SJCRH30 (cell line): ENCODE measurements around the gene TPSG1. TPM values are rescaled to one million over a fixed set of nuclear protein-coding genes. Genes with fewer than 3 reads are reported as not detected.

Source experiments
- DNase-seq, 2 experiments: peaks; one replicate each; pipeline ENCODE4 v3.0.0-alpha.2; 2015 to 2020
- H3K27ac ChIP-seq: fragments of 250-450 bp; sonication (Bioruptor Pico); 2 replicates; pipeline ENCODE4 v1.5.1; 2020; ENCODE audit warnings: mild to moderate bottlenecking, moderate library complexity
- H3K27me3 ChIP-seq: fragments of 250-450 bp; sonication (Bioruptor Pico); 2 replicates; pipeline ENCODE4 v1.5.1; 2020; ENCODE audit warnings: mild to moderate bottlenecking, moderate library complexity
- H3K36me3 ChIP-seq: fragments of 250-450 bp; sonication (Bioruptor Pico); 2 replicates; pipeline ENCODE4 v1.5.1; 2020; ENCODE audit warnings: mild to moderate bottlenecking, moderate library complexity
- H3K4me1 ChIP-seq: fragments of 250-450 bp; sonication (Bioruptor Pico); 2 replicates; pipeline ENCODE4 v1.5.1; 2020; ENCODE audit warnings: mild to moderate bottlenecking, moderate library complexity
- H3K4me3 ChIP-seq: fragments of 250-450 bp; sonication (Bioruptor Pico); 2 replicates; pipeline ENCODE4 v1.5.1; 2020; ENCODE audit warnings: mild to moderate bottlenecking, moderate library complexity
- H3K9me3 ChIP-seq: fragments of 250-450 bp; sonication (Bioruptor Pico); replicated peaks from 2 replicates; pipeline ENCODE4 v1.5.1; 2020; ENCODE audit warnings: mild to moderate bottlenecking, moderate library complexity
- total RNA-seq: library from RNA; depleted of rRNA; stranded (reverse); fragments of >200 nt; shearing (Covaris generic); gene quantifications from 2 replicates; pipeline ENCODE4 v1.2.3, GENCODE V29; 2014; rRNA removed

The TPSG1 gene
- total RNA-seq, 1 experiment from 2014 or later = not detected

DNA sequence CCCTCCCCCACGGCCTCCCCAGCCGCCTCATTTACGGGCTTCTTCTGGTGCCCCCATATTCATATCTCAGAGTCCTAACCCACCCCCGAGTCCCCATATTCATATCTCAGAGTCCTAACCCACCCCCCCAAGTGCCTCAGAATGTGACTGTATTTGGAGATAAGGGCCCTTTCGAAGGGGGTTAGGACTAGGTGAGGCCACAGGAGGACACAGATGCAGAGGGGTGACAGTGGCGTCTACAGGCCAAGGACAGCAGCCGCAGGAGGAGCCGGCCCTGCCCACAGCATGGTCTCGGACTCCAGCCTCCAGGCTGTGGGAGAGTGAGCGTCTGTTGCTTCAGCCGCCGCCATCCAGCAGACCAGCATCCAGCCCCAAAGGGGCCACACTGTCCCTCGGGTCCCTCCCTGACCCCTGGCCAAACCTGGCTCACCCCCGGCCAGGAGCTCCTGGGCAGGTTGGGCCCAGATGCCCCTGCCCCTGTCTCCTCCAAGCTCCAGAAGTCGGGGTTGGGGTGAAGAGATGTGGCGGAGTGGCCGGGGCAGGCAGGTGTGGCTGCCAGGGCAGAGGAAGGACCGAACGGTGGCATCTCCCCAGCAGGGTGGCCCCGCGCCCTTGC lies 46.7 kb downstream of the TPSG1 start:
- Histone ChIP-seq H3K27ac (no peak overlapping the region), H3K9me3 (no peaks in the 10 kb centered on the region), H3K4me1 (peaks cover 35% of the 10 kb centered on the region), H3K27me3 (no peaks in the 10 kb centered on the region), H3K36me3 (no peaks in the 10 kb centered on the region), H3K4me3 (no peak overlapping the region)
- DNase-seq = no peak

DNA sequence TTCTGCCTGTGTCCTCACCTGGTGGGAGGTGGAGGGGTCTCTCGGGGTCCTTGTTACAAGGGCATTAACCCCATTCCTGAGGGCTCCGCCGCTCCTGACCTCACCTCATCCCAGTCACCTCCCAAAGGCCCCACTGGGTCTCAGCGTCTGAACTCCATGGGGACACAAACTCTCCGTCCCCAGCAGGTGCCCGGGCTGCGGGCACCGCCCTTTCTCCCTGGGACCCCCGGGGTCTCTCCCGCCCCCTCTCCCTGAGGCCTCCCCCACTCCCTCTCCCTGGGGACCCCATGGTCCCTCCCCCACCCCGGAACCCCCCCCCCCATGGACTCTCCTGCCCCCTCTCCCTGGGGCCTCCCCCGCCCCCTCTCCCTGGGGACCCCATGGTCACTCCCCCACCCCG lies 47.3 kb downstream of the TPSG1 start:
- no peak for DNase-seq
- H3K4me1 ChIP-seq = peaks cover 30% of the 10 kb centered on the region
- H3K27ac ChIP-seq = no peak overlapping the region
- H3K36me3 ChIP-seq = no peaks in the 10 kb centered on the region
- H3K27me3 ChIP-seq = no peaks in the 10 kb centered on the region
- no peaks in the 10 kb centered on the region for H3K9me3 ChIP-seq
- H3K4me3 ChIP-seq = no peak overlapping the region

DNA sequence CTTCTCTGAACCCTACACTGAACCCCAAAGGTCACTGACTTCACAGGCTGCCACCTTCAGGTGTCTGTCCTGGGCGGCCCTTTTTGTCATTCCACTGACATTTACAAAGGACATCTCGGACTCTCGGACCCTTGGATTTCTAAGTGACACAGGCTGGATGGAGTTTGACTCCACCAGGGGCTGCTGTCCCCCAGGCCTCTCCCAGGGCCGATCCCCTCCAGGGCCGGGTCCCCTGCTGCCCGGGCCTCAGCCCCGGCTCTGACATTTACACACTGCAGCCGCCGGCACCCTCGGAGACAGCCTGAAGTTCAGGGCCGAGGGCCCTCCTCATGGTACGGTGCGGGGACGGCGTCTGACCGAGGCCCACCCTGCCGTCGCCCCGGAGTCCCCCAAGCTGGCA lies 48.0 kb downstream of the TPSG1 start:
- no peaks in the 10 kb centered on the region for H3K9me3 ChIP-seq
- H3K27ac ChIP-seq = no peak overlapping the region
- no peaks in the 10 kb centered on the region for H3K27me3 ChIP-seq
- peaks cover 23% of the 10 kb centered on the region for H3K4me1 ChIP-seq
- H3K4me3 ChIP-seq = no peak overlapping the region
- no peak for DNase-seq
- H3K36me3 ChIP-seq = no peaks in the 10 kb centered on the region

DNA sequence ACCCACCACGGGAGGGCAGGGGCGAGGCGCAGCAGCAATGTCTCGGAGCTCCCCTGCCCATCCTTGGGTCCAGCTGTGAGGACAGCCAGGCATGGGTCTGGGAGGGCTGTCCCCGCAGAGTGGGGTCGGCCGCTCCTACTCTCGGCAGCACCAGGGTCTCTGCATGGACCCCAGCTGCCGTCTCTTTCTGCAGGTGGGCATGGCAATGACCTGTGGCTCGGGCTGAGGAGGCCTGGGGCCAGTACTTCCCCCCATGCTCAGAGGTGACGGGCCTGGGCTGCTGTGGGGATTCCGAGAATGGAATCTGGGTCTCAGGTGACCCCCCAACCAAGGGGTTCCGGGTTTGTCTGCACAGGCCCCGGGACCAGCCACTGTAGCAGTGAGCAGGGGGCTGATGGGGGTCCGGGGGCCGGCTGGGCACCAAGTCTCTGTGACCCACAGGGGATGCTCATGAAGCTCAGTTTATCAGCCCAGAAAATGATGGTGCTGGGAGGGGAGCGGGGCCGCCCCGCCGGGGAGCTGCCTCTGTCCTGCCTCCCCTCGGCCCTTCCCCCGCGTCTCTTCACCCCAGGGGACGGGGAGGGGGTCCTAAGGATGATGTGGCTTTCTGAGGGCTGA lies 48.7 kb downstream of the TPSG1 start:
- H3K4me3 ChIP-seq = no peak overlapping the region
- H3K36me3 ChIP-seq = no peaks in the 10 kb centered on the region
- peaks cover 3% of the 10 kb centered on the region; the same call in 1 of the 2 replicates for H3K27me3 ChIP-seq
- no peaks in the 10 kb centered on the region for H3K9me3 ChIP-seq
- DNase-seq = no peak
- peaks cover 17% of the 10 kb centered on the region for H3K4me1 ChIP-seq
- H3K27ac ChIP-seq = no peak overlapping the region

DNA sequence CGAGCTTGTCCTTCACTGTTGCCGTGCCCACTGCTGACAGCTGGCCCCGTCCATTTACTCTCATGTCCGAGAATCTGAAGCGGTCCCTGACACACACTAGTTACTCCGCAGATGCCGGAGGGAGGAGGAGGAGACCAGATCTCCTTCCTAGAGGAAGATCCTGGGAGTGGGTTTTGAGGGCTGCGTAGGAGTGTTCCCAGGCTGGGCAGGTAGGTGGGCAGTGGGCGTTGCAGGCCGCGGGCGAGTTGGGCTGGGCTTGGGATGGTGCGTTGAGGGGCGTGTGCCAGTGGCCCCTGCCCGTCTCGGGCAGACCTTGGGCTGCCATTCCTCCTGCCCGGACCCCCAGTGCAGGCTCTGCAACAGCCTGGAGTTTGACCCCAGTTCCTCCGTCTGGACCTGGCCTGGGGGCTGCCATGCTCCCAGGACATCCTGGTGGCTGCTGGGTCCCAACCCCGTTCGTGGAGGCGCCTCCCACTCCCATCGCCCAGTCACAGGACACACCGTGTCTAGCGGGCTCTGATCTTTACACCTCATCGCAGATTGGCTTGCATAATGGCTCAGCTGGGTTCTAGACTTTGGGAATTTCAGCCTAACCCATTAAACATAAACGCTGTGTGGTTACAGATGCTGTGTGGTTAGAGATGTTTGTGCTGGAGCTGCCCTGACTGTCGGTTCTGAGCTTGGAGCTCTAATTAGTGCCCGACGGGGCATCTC lies 49.3 kb downstream of the TPSG1 start:
- no peak overlapping the region for H3K4me3 ChIP-seq
- peaks cover 9% of the 10 kb centered on the region; the same call in 1 of the 2 replicates for H3K27me3 ChIP-seq
- no peaks in the 10 kb centered on the region for H3K9me3 ChIP-seq
- H3K4me1 ChIP-seq = peaks cover 10% of the 10 kb centered on the region; the same call in 1 of the 2 replicates
- no peak for DNase-seq
- H3K27ac ChIP-seq = no peak overlapping the region
- H3K36me3 ChIP-seq = no peaks in the 10 kb centered on the region

DNA sequence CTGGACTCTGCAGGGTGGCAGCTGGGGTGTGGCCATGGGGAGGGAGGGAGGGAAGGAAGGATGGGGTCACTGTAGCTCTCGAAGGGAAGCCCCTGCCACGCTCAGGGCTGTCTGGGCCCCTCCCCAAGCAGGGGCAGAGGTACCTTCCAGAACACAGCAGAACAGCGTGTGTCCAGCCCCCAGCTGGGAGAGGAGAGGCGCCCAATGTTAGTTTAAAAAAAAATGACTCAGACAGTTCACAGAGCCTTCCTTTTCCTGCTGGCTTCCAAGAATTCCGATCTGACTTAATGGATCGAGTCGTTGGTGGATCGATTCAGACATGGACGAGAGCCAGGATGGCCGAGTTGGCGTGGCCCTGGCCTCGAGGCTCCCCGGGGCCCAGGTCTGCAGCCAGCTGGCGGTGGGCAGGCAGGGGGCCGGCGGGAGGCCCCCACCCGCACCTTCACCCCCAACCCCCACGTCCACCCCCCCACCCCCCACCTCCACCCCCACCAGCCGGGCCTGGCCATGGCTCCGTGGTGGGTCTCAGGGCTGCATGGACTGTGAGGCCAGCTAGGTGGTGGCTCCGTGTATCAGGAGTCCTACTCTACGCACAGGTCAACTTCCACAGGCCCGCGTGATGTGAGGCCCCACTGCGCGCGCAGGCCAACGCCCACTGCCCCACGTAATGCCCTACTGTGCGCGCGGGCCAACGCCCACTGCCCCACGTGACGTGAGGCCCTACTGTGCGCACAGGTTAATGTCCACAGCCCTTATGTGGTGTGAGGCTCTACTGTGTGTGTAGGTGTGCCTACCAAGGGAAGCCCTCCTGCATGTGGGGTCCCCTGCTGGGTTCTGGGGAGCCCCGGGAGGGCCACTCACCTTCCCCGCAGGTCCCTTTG lies 50.4 kb downstream of the TPSG1 start:
- Histone ChIP-seq H3K4me1 (peaks cover 9% of the 10 kb centered on the region), H3K9me3 (no peaks in the 10 kb centered on the region), H3K4me3 (no peak overlapping the region), H3K27ac (no peak overlapping the region), H3K27me3 (peaks cover 19% of the 10 kb centered on the region), H3K36me3 (no peaks in the 10 kb centered on the region)
- no peak for DNase-seq

DNA sequence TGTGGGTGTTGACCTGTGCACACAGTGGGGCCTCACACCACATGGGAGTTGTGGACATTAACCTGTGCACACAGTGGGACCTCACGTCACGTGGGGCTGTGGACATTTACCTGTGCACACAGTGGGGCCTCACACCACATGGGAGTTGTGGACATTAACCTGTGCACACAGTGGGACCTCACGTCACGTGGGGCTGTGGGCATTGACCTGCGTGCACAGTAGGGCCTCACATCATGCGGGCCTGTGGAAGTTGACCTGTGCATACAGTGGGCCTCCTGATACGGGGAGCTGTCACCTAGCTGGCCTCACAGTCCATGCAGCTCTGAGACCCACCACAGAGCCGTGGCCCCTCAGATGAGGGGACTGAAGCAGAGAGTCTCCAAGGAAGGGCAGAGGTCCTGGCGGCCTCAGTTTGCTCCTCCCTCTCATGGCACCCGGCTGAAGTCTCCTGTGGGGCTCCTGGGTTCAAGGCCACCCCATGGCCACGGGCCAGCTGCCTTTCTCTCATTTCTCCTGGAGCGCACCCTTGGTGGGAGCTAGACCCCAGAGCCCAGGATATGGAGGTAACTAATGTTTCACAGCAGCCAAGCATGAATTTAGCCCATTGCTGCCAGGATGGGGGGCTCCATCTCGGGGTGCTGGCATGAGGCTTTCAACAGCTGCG lies 51.1 kb downstream of the TPSG1 start:
- Histone ChIP-seq H3K27me3 (peaks cover 25% of the 10 kb centered on the region), H3K27ac (no peak overlapping the region)

DNA sequence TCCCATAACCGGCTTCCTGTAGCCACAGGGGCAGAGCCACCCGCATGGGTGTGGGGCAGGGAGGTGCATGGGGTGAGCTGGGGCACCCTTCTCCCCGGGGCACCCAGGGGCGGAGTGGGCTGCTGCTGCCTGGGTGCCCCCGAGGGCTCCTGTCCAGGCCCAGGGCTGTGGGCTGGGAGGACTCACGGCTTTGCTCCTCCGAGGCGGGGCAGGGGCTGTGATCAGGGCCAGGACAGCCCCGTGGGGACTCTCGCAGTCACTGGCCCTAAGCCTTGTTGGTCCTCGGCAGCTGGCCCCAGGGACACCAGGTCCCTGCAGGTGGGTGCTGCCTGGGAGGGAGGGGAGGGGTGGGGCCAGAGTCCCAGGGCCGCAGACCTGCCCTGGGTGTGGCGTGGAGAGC lies 52.4 kb downstream of the TPSG1 start:
- Histone ChIP-seq H3K9me3 (no peaks in the 10 kb centered on the region), H3K4me1 (peaks cover 12% of the 10 kb centered on the region), H3K27ac (no peak overlapping the region), H3K4me3 (no peak overlapping the region), H3K27me3 (peaks cover 25% of the 10 kb centered on the region), H3K36me3 (no peaks in the 10 kb centered on the region)
- DNase-seq = no peak

More for the DNA sequence above, 51.1 kb downstream of the TPSG1 start:
- DNase-seq = no peak
- no peaks in the 10 kb centered on the region for H3K36me3 ChIP-seq
- H3K4me1 ChIP-seq = peaks cover 11% of the 10 kb centered on the region
- no peaks in the 10 kb centered on the region for H3K9me3 ChIP-seq
- no peak overlapping the region for H3K4me3 ChIP-seq

DNA sequence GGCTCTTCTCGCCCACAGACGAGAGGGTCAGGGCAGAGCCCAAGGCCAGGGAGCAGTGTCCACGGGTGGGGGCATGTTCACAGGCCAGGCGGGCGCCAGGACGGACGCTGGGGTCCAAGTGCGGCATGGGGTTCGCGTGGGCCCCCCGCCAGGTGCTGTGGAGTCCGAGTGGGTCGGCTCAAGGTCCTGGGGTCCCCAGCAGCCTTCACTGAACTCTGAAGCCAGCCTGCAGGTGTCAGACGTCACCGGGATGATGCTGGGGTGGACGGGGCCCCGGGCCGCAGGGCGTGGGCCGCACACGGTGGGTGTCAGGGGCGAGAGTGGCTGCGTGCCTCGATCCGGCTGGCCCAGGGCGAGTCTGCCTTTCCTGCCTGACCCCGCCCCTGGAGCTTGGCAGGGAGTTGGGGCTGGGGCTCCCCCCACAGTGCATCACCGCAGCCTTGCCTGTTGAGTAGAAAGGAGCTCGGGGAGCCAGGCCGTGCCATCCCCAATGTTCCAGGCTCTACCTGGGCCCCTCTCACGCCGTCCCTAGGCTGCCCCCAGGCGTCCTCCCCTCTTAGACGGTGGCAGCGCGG lies 53.1 kb downstream of the TPSG1 start:
- Histone ChIP-seq H3K4me1 (peaks cover 17% of the 10 kb centered on the region), H3K27ac (no peak overlapping the region), H3K4me3 (no peak overlapping the region), H3K27me3 (peaks cover 25% of the 10 kb centered on the region), H3K36me3 (no peaks in the 10 kb centered on the region), H3K9me3 (no peaks in the 10 kb centered on the region)
- no peak for DNase-seq

Other genes with a start within 250 kb of the TPSG1 start
- 141 and 144 TPM in 2 replicates for gene SOX8, start 243.5 kb downstream of the TPSG1 start, total RNA-seq
- 3.7 and 4.5 TPM in 2 replicates for gene SSTR5, start 152.5 kb downstream of the TPSG1 start, total RNA-seq
- not detected in 2 replicates for gene C1QTNF8, start 129.0 kb downstream of the TPSG1 start, total RNA-seq
- gene CACNA1H, start 72.2 kb downstream of the TPSG1 start, total RNA-seq = 1.4 and 1.7 TPM in 2 replicates
- gene TPSB2, start 4.9 kb upstream of the TPSG1 start, total RNA-seq = not detected in 2 replicates
- gene TPSAB1, start 15.4 kb upstream of the TPSG1 start, total RNA-seq = not detected in 2 replicates
- gene TPSD1, start 30.8 kb upstream of the TPSG1 start, total RNA-seq = not detected in 2 replicates
- 163 and 181 TPM in 2 replicates for gene UBE2I, start 84.4 kb upstream of the TPSG1 start, total RNA-seq
- 0.13 and 0.34 TPM in 2 replicates for gene BAIAP3, start 108.4 kb upstream of the TPSG1 start, total RNA-seq
- 48.3 and 50.5 TPM in 2 replicates for gene TSR3, start 126.6 kb upstream of the TPSG1 start, total RNA-seq
- gene GNPTG, start 126.7 kb upstream of the TPSG1 start, total RNA-seq = 15.5 and 16.0 TPM in 2 replicates
- 8.7 and 9.8 TPM in 2 replicates for gene UNKL, start 189.4 kb upstream of the TPSG1 start, total RNA-seq
- 20.1 and 22.5 TPM in 2 replicates for gene UQCC4, start 195.5 kb upstream of the TPSG1 start, total RNA-seq
- gene PERCC1, start 205.8 kb upstream of the TPSG1 start, total RNA-seq = 111 and 114 TPM in 2 replicates
- 0.33 and 0.71 TPM in 2 replicates for gene CCDC154, start 219.3 kb upstream of the TPSG1 start, total RNA-seq
- 32.2 and 33.8 TPM in 2 replicates for gene CLCN7, start 249.8 kb upstream of the TPSG1 start, total RNA-seq